Measurements from ENCODE around the gene TPH2.

The TPH2 gene

DNA sequence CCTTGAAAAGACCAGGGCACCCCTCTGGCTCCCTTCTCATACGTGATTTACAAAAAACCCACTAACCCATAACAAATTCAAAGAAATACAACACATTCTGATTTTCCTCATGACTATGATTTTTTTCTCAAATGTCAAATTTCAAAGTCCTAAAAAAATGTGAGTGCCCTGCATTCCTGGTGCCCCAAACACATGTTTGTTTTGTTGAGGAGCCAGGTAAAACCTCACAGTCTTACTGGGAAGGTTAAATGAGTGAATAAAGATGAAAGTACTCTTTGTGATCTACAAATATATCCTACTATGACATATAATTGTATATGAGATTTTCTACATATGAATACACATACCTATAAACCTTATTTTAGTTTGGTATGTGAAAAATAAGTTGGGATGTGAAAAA lies 30.7 kb downstream of the TPH2 start:
- no peaks in the 10 kb centered on the region for H3K9me2 ChIP-seq (replicated peaks; ENCODE audit: low read depth, low read length)
- H3K9me3 ChIP-seq (ENCODE audit: insufficient read depth, low read depth, low read length), result no peaks in the 10 kb centered on the region
- no peaks in the 10 kb centered on the region for H3K79me2 ChIP-seq (ENCODE audit: insufficient read depth, low read length)
- no peak overlapping the region for H3K4me3 ChIP-seq (ENCODE audit: low read length, poor library complexity, severe bottlenecking)
- no peak overlapping the region for H3K4me2 ChIP-seq (ENCODE audit: low read depth, low read length, poor library complexity, severe bottlenecking)
- no peaks in the 10 kb centered on the region for H3K27me3 ChIP-seq (ENCODE audit: insufficient read depth, low read length, poor library complexity, severe bottlenecking)
- no peak overlapping the region for H3K9ac ChIP-seq (ENCODE audit: low read depth, low read length, poor library complexity, severe bottlenecking)
- H3K4me1 ChIP-seq (ENCODE audit: insufficient read depth, low read length, poor library complexity, severe bottlenecking), result no peaks in the 10 kb centered on the region
- no peaks in the 10 kb centered on the region for H3F3A ChIP-seq (ENCODE audit: low read depth)
- no peaks in the 10 kb centered on the region for H3K36me3 ChIP-seq (ENCODE audit: insufficient read depth, low read length)
- H2AFZ ChIP-seq (ENCODE audit: low read length), result no peak overlapping the region
- H4K20me1 ChIP-seq (ENCODE audit: insufficient read depth, low read length, poor library complexity, severe bottlenecking), result no peaks in the 10 kb centered on the region
- TF ChIP-seq, protein P1, sequence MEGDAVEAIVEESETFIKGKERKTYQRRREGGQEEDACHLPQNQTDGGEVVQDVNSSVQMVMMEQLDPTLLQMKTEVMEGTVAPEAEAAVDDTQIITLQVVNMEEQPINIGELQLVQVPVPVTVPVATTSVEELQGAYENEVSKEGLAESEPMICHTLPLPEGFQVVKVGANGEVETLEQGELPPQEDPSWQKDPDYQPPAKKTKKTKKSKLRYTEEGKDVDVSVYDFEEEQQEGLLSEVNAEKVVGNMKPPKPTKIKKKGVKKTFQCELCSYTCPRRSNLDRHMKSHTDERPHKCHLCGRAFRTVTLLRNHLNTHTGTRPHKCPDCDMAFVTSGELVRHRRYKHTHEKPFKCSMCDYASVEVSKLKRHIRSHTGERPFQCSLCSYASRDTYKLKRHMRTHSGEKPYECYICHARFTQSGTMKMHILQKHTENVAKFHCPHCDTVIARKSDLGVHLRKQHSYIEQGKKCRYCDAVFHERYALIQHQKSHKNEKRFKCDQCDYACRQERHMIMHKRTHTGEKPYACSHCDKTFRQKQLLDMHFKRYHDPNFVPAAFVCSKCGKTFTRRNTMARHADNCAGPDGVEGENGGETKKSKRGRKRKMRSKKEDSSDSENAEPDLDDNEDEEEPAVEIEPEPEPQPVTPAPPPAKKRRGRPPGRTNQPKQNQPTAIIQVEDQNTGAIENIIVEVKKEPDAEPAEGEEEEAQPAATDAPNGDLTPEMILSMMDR (conservative IDR thresholded peaks at IDR 0.05; ENCODE audit: low read length), result no peak
- TF ChIP-seq EZH2phosphoT487 (IDR thresholded peaks at IDR 0.05; ENCODE audit: borderline replicate concordance), result no peak

DNA sequence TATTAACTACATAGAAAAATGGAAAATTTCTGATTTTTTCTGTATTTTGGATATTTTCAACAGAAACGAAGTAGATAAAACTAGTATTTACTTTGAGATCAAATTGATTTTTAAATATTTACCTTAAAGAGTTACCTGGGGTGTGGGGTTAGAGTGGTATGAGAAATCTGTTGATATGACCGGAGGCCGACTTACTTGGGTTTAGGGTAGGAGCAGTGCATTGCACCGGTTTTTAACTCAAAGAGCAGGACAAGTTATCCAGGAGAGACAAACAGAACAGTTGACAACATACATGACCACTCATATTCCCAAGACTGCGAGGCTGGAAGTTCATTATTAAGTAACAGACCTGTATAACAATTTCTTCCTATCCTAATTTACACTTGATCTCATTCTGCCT lies 31.4 kb downstream of the TPH2 start:
- no peak overlapping the region for H3K4me3 ChIP-seq (ENCODE audit: low read length, poor library complexity, severe bottlenecking)

DNA sequence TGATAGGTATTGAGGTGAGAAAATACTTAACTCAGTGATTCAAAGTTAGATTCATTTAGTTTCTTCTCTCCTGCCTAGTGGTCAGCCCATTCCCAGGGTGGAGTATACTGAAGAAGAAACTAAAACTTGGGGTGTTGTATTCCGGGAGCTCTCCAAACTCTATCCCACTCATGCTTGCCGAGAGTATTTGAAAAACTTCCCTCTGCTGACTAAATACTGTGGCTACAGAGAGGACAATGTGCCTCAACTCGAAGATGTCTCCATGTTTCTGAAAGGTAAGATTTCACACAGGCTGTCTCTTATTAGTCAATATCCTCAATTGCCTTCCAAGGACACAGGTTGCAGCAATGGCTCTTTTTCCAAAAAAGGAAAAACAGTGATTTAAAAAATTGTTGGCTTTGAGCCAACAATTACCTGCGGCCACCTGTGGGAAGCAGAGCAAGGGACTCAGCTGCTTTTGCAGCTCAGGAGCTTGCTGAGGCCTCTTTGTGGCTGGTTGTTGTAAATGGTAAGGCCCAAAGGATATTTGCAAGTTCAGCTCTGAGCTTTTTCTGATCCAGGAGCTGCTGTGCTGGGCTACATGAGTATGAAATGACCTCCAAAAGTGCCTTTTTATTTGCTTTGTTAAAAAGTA lies 33.9 kb downstream of the TPH2 start:
- Histone ChIP-seq H3K4me2 (ENCODE audit: low read depth, low read length, poor library complexity, severe bottlenecking) (no peak overlapping the region), H3F3A (ENCODE audit: low read depth) (no peaks in the 10 kb centered on the region), H3K79me2 (ENCODE audit: insufficient read depth, low read length) (no peaks in the 10 kb centered on the region), H3K9ac (ENCODE audit: low read depth, low read length, poor library complexity, severe bottlenecking) (no peak overlapping the region), H4K20me1 (ENCODE audit: insufficient read depth, low read length, poor library complexity, severe bottlenecking) (no peaks in the 10 kb centered on the region), H3K4me1 (ENCODE audit: insufficient read depth, low read length, poor library complexity, severe bottlenecking) (no peaks in the 10 kb centered on the region), H3K36me3 (ENCODE audit: insufficient read depth, low read length) (no peaks in the 10 kb centered on the region), H3K9me2 (replicated peaks; ENCODE audit: low read depth, low read length) (no peaks in the 10 kb centered on the region), H3K4me3 (ENCODE audit: low read length, poor library complexity, severe bottlenecking) (no peak overlapping the region), H3K9me3 (ENCODE audit: insufficient read depth, low read depth, low read length) (no peaks in the 10 kb centered on the region), H3K27me3 (ENCODE audit: insufficient read depth, low read length, poor library complexity, severe bottlenecking) (no peaks in the 10 kb centered on the region), H2AFZ (ENCODE audit: low read length) (no peak overlapping the region)
- no peak for TF ChIP-seq EZH2phosphoT487 (IDR thresholded peaks at IDR 0.05; ENCODE audit: borderline replicate concordance)
- TF ChIP-seq, protein P1 (conservative IDR thresholded peaks at IDR 0.05; ENCODE audit: low read length), result no peak

More for the DNA sequence above, 31.4 kb downstream of the TPH2 start:
- Histone ChIP-seq H3K27me3 (ENCODE audit: insufficient read depth, low read length, poor library complexity, severe bottlenecking) (no peaks in the 10 kb centered on the region), H4K20me1 (ENCODE audit: insufficient read depth, low read length, poor library complexity, severe bottlenecking) (no peaks in the 10 kb centered on the region), H3K79me2 (ENCODE audit: insufficient read depth, low read length) (no peaks in the 10 kb centered on the region), H3K36me3 (ENCODE audit: insufficient read depth, low read length) (no peaks in the 10 kb centered on the region), H3K9me3 (ENCODE audit: insufficient read depth, low read depth, low read length) (no peaks in the 10 kb centered on the region), H3K9me2 (replicated peaks; ENCODE audit: low read depth, low read length) (no peaks in the 10 kb centered on the region), H3F3A (ENCODE audit: low read depth) (no peaks in the 10 kb centered on the region), H3K4me1 (ENCODE audit: insufficient read depth, low read length, poor library complexity, severe bottlenecking) (no peaks in the 10 kb centered on the region), H3K4me2 (ENCODE audit: low read depth, low read length, poor library complexity, severe bottlenecking) (no peak overlapping the region), H2AFZ (ENCODE audit: low read length) (no peak overlapping the region), H3K9ac (ENCODE audit: low read depth, low read length, poor library complexity, severe bottlenecking) (no peak overlapping the region)
- no peak for TF ChIP-seq EZH2phosphoT487 (IDR thresholded peaks at IDR 0.05; ENCODE audit: borderline replicate concordance)
- TF ChIP-seq, protein P1 (conservative IDR thresholded peaks at IDR 0.05; ENCODE audit: low read length), result no peak
